Measurements from ENCODE around the gene FAM90A26.
"Not testable (repeated sequence)": the region's sequence is repeated elsewhere in the genome, so short reads cannot be mapped to it uniquely, and the experiment has no call there.

Gene FAM90A26, protein sequence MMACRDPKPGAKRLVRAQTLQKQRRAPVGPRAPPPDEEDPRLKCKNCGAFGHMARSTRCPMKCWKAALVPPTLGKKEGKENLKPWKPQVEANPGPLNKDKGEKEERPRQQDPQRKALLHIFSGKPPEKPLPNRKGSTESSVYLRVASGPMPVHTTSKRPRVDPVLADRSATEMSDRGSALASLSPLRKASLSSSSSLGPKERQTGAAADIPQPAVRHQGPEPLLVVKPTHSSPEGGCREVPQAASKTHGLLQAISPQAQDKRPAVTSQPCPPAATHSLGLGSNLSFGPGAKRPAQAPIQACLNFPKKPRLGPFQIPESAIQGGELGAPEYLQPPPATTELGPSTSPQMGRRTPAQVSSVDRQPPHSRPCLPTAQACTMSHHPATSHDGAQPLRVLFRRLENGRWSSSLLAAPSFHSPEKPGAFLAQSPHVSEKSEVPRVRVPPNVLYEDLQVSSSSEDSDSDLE

DNA sequence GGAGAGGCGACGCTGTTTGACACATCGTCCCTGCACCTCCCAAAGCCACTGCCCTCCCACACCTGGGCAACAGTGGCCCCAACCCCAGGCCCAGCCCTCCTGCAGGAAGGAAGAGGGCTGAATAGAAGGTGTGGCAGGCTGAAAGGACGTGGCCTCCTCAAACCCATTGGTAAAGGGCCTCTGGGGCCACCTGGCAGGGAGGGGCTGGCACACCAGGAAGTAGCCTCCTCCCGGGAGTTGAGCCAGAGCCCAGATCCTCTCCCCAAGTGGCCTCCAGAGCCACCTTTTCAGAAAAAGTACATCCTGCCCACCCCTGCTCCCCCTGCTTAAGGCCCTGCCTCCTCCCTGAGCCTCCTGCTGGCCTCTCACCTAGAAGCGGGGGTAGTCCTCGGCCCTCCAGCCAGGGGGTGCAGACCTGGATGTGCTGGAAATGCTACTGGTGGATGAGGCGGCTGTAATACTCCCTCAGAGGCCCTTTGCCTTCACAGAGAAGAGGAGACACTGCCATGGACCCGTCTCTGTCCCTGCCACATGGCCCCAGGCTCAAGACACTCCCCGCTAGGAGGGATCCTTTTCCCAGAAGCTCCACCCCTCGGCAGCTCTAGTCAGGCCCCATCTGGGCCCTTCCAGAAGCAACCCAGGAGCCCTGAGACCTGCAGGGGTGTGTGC, at the start of gene FAM90A26:
Gene FAM90A26 (plus strand): TSS at position 619 of the 669 bp plus-strand sequence. CDS start 2,764 bp downstream, outside the sequence.
- not testable (repeated sequence) for H3K4me1 Mint-ChIP-seq (ENCODE audit: low read depth); H3K9me3 Mint-ChIP-seq (ENCODE audit: low read depth); H3K27ac Mint-ChIP-seq; H3K36me3 Mint-ChIP-seq; H3K4me3 Mint-ChIP-seq; H3K27me3 Mint-ChIP-seq

DNA sequence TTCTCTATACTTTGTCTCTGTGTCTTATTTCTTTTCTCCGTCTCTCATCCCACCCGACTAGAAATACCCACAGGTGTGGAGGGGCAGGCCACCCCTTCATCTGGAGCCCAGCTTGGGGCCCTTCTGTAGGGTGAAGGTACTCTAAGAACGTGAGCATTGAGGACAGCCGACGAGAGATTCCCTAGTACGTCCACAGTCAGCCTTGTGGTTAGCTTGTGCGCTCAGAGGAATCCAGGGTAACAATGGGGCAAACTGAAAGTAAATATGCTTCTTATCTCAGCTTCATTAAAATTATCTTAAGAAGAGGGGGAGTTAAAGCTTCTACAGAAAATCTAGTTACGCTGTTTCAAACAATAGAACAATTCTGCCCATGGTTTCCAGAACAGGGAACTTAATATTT, 47.5 kb upstream of the FAM90A26 start:
- peaks cover 10% of the 10 kb centered on the region for H3K27me3 Mint-ChIP-seq

DNA sequence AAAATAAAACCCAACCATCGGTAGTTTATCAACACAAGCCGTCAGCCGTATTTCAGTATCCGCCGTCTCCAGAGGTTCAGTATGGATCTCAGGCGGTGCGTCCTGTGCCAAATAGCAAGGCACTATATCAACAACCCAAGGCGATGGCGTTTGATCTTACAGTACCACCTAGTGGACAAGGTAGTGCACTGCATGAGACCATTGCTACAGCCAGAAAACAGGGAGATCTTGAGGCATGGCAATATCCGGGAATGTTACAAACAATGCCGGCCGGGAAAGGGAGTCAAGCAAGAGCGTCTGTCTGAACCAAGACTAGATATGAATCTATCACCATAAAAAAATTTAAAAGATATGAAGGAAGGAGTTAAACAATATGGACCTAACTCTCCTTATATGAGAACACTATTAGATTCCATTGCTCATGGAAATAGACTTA, 46.6 kb upstream of the FAM90A26 start:
- not testable (repeated sequence) for H3K27ac Mint-ChIP-seq; H3K9me3 Mint-ChIP-seq (ENCODE audit: low read depth); H3K4me3 Mint-ChIP-seq; H3K4me1 Mint-ChIP-seq (ENCODE audit: low read depth); H3K36me3 Mint-ChIP-seq
- H3K27me3 Mint-ChIP-seq, result peaks cover 10% of the 10 kb centered on the region

More for the DNA sequence above, 47.5 kb upstream of the FAM90A26 start:
- H3K4me3 Mint-ChIP-seq; H3K27ac Mint-ChIP-seq; H3K36me3 Mint-ChIP-seq; H3K9me3 Mint-ChIP-seq (ENCODE audit: low read depth); H3K4me1 Mint-ChIP-seq (ENCODE audit: low read depth): not testable (repeated sequence)

DNA sequence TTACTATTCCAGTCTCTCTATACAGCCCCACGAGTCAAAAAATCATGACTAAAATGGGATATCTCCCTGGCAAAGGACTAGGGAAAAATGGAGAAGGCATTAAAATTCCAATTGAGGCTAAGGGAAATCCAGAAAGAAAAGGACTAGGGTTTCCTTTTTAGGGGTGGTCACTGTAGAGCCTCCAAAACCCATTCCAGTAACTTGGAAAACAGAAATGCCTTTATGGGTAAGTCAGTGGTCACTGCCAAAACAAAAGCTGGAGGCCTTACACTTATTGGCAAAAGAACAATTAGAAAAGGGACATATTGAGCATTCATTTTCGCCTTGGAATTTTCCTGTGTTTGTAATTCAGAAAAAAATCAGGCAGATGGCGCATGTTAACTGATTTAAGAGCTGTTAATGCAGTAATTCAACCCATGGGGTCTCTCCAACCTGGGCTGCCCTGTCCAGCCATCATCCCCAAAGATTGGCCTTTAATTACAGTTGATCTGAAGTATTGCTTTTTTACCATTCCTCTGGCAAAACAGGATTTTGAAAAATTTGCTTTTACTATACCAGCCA, 44.5 kb upstream of the FAM90A26 start:
- H3K9me3 Mint-ChIP-seq (ENCODE audit: low read depth); H3K36me3 Mint-ChIP-seq; H3K4me1 Mint-ChIP-seq (ENCODE audit: low read depth); H3K4me3 Mint-ChIP-seq; H3K27ac Mint-ChIP-seq: not testable (repeated sequence)
- peaks cover 10% of the 10 kb centered on the region for H3K27me3 Mint-ChIP-seq

DNA sequence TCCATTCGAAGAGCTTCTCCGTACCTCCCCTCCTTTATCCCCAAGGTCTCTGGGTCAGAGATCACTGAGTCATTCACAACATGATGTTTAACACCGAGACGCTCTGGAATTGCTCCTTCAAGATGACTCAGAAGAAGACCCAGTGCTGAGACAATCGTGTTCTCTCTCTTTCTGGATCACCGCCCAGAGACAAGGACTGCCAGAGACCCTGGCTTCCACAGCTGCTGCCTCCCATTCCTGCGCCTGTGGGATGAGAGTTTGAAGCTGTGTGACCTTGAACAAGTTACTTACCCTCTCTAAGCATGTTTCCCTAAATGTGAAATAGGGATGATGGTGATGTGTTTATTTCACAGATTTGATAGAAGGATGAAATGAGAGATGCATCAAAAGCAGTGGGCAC, 38.8 kb upstream of the FAM90A26 start:
- not testable (repeated sequence) for H3K4me3 Mint-ChIP-seq; H3K27me3 Mint-ChIP-seq; H3K27ac Mint-ChIP-seq; H3K36me3 Mint-ChIP-seq; H3K4me1 Mint-ChIP-seq (ENCODE audit: low read depth); H3K9me3 Mint-ChIP-seq (ENCODE audit: low read depth)

DNA sequence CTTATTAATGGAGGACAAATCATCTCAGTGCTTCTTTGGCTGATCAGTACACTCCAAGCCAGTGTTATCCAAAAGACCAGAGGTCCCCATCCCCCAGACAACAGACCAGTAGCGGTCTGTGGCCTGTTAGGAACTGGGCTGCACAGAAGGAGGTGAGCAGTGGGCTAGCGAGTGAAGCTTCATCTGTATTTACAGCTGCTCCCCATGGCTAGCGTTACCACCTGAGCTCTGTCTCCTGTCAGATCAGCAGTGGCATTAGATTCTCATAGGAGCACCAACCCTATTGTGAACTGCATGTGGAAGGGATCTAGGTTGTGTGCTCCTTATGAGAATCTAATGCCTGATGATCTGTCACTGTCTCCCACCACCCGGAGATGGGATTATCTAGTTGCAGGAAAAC, 37.4 kb upstream of the FAM90A26 start:
- H3K4me1 Mint-ChIP-seq (ENCODE audit: low read depth); H3K27me3 Mint-ChIP-seq; H3K9me3 Mint-ChIP-seq (ENCODE audit: low read depth); H3K4me3 Mint-ChIP-seq; H3K27ac Mint-ChIP-seq; H3K36me3 Mint-ChIP-seq: not testable (repeated sequence)

DNA sequence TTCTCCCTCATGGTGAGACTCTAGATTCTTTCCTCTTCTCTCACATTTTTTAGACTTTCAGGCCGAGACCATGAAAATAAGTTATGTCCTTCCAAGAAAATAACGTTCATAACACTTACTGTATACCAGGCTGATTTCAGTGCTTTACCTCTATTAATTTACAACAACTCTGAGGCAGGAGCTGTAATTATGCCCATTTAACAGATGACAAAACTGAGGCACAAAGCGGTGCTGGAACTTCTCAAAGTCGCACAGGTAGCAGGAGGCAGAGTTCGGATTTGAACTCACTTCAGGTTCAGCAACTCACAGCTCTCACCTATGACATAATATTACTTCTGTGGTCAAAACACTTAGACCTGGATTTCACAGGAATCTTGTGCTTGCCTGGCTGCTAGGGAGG, 36.2 kb upstream of the FAM90A26 start:
- not testable (repeated sequence) for H3K9me3 Mint-ChIP-seq (ENCODE audit: low read depth); H3K36me3 Mint-ChIP-seq; H3K27ac Mint-ChIP-seq; H3K4me3 Mint-ChIP-seq; H3K4me1 Mint-ChIP-seq (ENCODE audit: low read depth); H3K27me3 Mint-ChIP-seq

DNA sequence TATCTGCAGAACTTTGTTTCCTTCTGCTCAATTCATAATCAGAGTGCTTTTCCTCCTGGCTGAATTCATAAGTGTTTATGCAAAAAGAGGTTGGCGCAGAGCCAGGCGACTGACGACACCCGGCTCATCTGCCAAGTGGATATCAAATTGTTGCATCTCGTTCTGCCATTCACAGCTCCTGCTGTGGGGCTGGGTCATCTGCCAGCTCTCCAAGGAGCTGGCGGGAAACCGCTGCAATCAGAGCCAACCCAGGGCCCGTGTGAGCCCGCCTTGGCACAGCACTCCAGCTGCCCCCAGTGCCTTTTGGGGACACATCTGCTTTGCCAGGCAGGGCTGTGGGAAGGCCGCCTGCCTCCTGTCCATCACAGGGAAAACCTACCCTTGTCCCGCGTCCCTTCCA, 35.7 kb upstream of the FAM90A26 start:
- not testable (repeated sequence) for H3K4me3 Mint-ChIP-seq; H3K27ac Mint-ChIP-seq; H3K9me3 Mint-ChIP-seq (ENCODE audit: low read depth); H3K36me3 Mint-ChIP-seq; H3K27me3 Mint-ChIP-seq; H3K4me1 Mint-ChIP-seq (ENCODE audit: low read depth)

DNA sequence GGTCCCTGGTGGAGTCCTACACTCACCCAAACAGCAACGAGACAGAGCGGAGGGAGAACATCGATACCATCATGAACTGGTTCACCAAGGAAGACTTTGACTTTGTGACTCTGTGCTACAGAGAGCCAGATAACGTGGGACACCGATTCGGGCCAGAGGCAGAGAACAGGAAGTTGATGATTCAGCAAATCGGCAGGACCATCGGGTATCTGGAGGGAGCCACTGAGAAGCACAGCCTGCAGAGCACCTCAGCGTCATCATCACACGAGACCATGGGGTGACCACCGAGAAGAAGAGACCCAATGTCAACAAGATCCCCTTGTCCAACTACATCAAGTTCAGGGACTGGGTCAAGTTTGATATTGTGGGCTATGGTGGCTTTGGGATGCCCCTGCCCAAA, 29.2 kb upstream of the FAM90A26 start:
- H3K9me3 Mint-ChIP-seq (ENCODE audit: low read depth); H3K36me3 Mint-ChIP-seq; H3K4me3 Mint-ChIP-seq; H3K27me3 Mint-ChIP-seq; H3K4me1 Mint-ChIP-seq (ENCODE audit: low read depth); H3K27ac Mint-ChIP-seq: not testable (repeated sequence)

DNA sequence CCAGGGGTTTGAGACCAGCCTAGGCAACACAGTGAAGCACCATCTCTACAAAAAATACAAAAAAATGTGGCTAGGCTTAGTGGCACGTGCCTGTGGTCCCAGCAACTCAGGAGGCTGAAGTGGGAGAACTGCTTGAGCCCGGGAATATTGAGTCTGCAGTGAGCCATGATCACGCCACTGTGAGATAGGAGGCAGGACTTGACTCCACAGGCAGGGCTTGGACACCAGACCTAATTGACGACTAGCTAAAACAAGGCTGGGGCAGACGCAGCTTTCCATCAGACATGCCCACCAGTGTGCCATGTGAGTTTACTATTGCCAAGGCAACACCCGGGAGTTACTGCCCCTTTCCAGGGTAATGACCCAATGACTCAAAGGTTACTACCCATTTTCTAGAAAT, 27.4 kb upstream of the FAM90A26 start:
- not testable (repeated sequence) for H3K9me3 Mint-ChIP-seq (ENCODE audit: low read depth); H3K36me3 Mint-ChIP-seq; H3K27ac Mint-ChIP-seq; H3K27me3 Mint-ChIP-seq; H3K4me1 Mint-ChIP-seq (ENCODE audit: low read depth); H3K4me3 Mint-ChIP-seq

DNA sequence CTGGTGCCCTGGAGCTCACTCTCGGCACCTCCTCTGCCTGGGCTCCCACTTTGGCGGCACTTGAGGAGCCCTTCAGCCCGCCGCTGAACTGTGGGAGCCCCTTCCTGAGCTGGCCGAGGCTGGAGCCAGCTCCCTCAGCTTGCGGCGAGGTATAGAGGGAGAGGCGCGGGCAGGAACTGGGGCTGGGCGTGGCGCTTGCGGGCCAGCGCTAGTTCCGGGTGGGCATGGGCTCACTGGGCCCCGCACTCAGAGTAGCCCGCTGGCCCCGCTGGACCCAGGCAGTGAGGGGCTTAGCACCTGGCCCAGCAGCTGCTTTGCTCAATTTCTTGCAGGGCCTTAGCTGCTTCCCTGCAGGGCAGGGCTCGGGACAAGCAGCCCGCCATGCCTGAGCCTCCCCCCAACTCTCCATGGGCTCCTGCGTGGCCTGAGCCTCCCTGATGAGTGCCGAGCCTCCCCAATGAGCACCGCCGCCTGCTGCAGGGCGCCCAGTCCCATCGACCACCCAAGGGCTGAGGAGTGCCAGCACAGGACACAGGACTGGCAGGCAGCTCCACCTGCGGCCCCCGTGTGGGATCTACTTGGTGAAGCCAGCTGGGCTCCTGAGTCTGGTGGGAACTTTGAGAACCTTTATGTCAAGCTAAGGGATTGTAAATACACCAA, 26.7 kb upstream of the FAM90A26 start:
- Mint-ChIP-seq H3K36me3 (peaks cover 7% of the 10 kb centered on the region), H3K4me1 (ENCODE audit: low read depth) (no peaks in the 10 kb centered on the region), H3K4me3 (no peak overlapping the region), H3K27me3 (no peaks in the 10 kb centered on the region), H3K9me3 (ENCODE audit: low read depth) (no peaks in the 10 kb centered on the region), H3K27ac (no peak overlapping the region)

DNA sequence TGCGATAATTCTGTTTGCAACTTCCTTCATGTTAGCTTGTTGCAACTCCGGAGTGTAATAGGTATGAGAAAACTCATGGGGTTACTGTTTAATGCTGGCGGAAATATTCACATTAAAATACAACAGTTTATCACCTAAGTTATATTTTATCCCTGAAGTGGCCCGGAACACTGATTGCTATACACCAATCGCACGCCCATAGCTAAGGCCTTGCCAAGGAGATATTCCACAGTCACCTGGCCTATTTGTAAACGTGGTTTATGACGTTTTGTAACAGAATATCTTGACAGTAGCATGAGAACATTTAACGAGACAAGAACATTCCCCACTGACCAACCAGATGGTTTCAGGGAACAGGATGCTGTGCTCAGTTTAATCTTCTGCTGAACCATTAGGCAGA, 23.2 kb upstream of the FAM90A26 start:
- Mint-ChIP-seq H3K4me1 (ENCODE audit: low read depth) (peaks cover 2% of the 10 kb centered on the region), H3K9me3 (ENCODE audit: low read depth) (no peaks in the 10 kb centered on the region), H3K4me3 (no peak overlapping the region), H3K27ac (no peak overlapping the region), H3K27me3 (no peaks in the 10 kb centered on the region), H3K36me3 (no peaks in the 10 kb centered on the region)

DNA sequence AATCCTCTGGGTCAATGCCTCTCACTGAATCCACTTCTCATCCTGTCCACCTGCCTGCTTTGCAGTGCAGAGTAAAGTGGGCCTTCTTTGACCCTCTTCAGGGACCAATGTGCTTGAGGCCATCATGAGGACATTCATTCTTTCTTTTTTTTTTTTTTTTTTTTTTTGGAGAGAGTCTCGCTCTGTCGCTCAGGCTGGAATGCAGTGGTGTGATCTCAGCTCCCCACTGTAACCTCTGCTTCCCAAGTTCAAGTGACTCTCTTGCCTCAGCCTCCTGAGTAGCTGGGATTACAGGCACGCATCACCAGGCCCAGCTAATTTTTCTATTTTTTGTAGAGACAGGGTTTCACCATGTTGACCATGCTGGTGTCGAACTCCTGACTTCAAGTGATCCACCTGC, 22.8 kb upstream of the FAM90A26 start:
- not testable (repeated sequence) for H3K27me3 Mint-ChIP-seq; H3K9me3 Mint-ChIP-seq (ENCODE audit: low read depth); H3K36me3 Mint-ChIP-seq; H3K4me1 Mint-ChIP-seq (ENCODE audit: low read depth); H3K4me3 Mint-ChIP-seq; H3K27ac Mint-ChIP-seq

DNA sequence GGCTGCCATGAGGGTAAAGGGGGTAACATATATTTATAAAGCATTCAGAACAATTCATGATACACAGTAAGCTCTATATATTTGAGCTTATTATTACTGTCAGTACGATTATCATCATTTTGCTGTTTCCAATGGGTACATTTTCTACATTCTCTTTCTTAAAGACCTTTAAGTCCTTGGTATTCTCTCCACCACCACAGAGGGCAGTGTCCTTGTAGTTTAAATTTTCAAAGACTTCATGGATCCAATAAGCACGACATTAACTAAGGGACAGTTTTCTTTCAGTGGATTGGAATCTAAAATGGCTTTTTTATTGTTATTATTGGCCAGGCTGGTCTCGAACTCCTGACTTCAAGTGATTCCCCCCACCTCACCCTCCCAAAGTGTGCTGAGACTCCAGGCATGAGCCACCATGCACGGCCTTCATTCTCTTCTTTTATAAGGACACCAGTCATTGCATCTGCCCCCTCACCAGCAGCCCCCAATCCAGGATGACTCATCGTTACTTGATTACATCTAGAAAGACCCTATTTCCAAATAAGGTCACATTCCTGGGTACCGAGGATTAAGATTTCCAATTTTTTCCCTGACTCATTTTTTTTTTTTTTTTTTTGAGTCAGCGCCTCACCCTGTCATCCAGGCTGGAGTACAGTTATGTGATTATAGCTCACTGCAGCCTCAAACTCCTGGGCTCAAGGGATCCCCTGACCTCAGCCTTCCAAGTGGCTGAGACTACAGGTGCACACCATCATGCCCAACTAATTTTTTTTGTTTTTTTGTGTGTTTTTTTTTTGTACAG, 21.4 kb upstream of the FAM90A26 start:
- H3K36me3 Mint-ChIP-seq, H3K27ac Mint-ChIP-seq: not testable (repeated sequence)

DNA sequence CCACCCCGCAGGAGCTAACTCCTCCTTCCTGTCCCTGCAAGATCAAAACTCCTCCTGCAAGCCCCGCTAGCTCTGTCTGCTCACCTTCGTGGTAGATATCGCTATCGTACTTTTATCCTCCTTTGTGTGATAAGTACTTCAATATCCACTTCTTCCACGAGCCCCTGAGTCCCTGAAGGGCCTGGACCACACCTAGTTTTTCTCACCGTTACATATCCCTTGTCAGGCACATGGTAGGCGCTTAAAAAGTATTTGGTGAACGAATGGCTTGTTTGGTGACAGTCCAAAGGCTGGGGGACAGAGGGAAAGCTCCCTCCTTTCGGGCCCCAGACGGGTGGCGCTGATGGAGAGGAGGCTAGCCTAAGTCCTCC, 18.4 kb upstream of the FAM90A26 start:
- H3K27ac Mint-ChIP-seq, result peak overlapping the region; percentile 58
- H3K9me3 Mint-ChIP-seq (ENCODE audit: low read depth); H3K27me3 Mint-ChIP-seq; H3K36me3 Mint-ChIP-seq: not testable (repeated sequence)
- H3K4me3 Mint-ChIP-seq, result peak overlapping the region; percentile 93
- H3K4me1 Mint-ChIP-seq (ENCODE audit: low read depth), result peaks cover 13% of the 10 kb centered on the region

More for the DNA sequence above, 21.4 kb upstream of the FAM90A26 start:
- H3K9me3 Mint-ChIP-seq (ENCODE audit: low read depth); H3K4me3 Mint-ChIP-seq; H3K27me3 Mint-ChIP-seq; H3K4me1 Mint-ChIP-seq (ENCODE audit: low read depth): not testable (repeated sequence)

Data from activated naive CD8-positive, alpha-beta T cell (primary cell).